RWPE2 (cell line): ENCODE data around the gene NOP53.
A peak's percentile ranks its signal among the peaks of the same experiment; 100 is the strongest.

Experiments used
- ATAC-seq: fragments of 200-7000 bp; cut with Tn5 transposase; 3 replicates; pipeline ENCODE4 v1.9.1; 2021; ENCODE audit warnings: low read depth
- DNase-seq: peaks from one replicate; pipeline ENCODE4 v3.0.0-alpha.2; 2020; ENCODE audit warnings: low spot score
- H3K27ac ChIP-seq: fragments of 450-650 bp; 2 replicates; pipeline ENCODE4 v1.5.1; 2017; ENCODE audit warnings: mild to moderate bottlenecking; ENCODE audit not compliant: poor library complexity, severe bottlenecking
- H3K27me3 ChIP-seq: fragments of 250-450 bp; sonication (Bioruptor Pico); 2 replicates; pipeline ENCODE4 v1.5.1; 2021; ENCODE audit warnings: mild to moderate bottlenecking, moderate library complexity; ENCODE audit not compliant: insufficient read depth, poor library complexity, severe bottlenecking
- H3K36me3 ChIP-seq: fragments of 250-450 bp; sonication (Bioruptor Pico); 2 replicates; pipeline ENCODE4 v1.5.1; 2020; ENCODE audit warnings: low read depth, mild to moderate bottlenecking, moderate library complexity
- H3K4me1 ChIP-seq: fragments of 250-450 bp; sonication (Bioruptor Pico); 2 replicates; pipeline ENCODE4 v1.5.1; 2021; ENCODE audit warnings: mild to moderate bottlenecking, moderate library complexity; ENCODE audit not compliant: insufficient read depth, poor library complexity, severe bottlenecking
- H3K4me3 ChIP-seq: fragments of 250-450 bp; sonication (Bioruptor Pico); 2 replicates; pipeline ENCODE4 v1.5.1; 2021; ENCODE audit warnings: mild to moderate bottlenecking, moderate library complexity; ENCODE audit not compliant: severe bottlenecking
- H3K9me3 ChIP-seq: fragments of 250-450 bp; sonication (Bioruptor Pico); 2 replicates; pipeline ENCODE4 v1.5.1; 2021; ENCODE audit warnings: mild to moderate bottlenecking, moderate library complexity; ENCODE audit not compliant: severe bottlenecking
- CTCF ChIP-seq: fragments of 450-650 bp; IDR thresholded peaks from one replicate; pipeline ENCODE4 v1.5.1; 2017; ENCODE audit warnings: mild to moderate bottlenecking, moderate library complexity; ENCODE audit not compliant: poor library complexity, severe bottlenecking

NOP53 gene

GRCh38 chr19:47745010-47745901 lies at the start of gene NOP53:
Gene NOP53 (plus strand): TSS chr19:47745546. CDS start chr19:47745560, 14 bp downstream.
- TF ChIP-seq CTCF: no peak
- peaks cover 26% of the 10 kb centered on the region for H3K4me1 ChIP-seq
- peak; percentile 65 for ATAC-seq

GRCh38 chr19:47696635-47697034 lies 48.7 kb upstream of the NOP53 start:
- ATAC-seq: no peak
- Histone ChIP-seq H3K36me3 (peaks cover 31% of the 10 kb centered on the region), H3K4me3 (no peak overlapping the region), H3K4me1 (no peaks in the 10 kb centered on the region), H3K9me3 (no peaks in the 10 kb centered on the region), H3K27ac (no peak overlapping the region), H3K27me3 (no peaks in the 10 kb centered on the region)
- no peak for TF ChIP-seq CTCF
- no peak for DNase-seq

More at GRCh38 chr19:47745010-47745901, at the start of gene NOP53:
- Histone ChIP-seq H3K4me3 (peak within 1 kb of the TSS; percentile 90), H3K27ac (peak within 1 kb of the TSS; percentile 86), H3K27me3 (no peaks in the 10 kb centered on the region), H3K36me3 (peaks cover 64% of the 10 kb centered on the region), H3K9me3 (no peaks in the 10 kb centered on the region)
- peak; percentile 87 for DNase-seq

- peak; percentile 91 for TF ChIP-seq CTCF
- H3K4me1 ChIP-seq: no peaks in the 10 kb centered on the region
- peaks cover 25% of the 10 kb centered on the region for H3K36me3 ChIP-seq
- H3K27ac ChIP-seq: no peak overlapping the region
- peak; percentile 64 for ATAC-seq
- no peaks in the 10 kb centered on the region for H3K27me3 ChIP-seq
- H3K4me3 ChIP-seq: no peak overlapping the region
- no peaks in the 10 kb centered on the region for H3K9me3 ChIP-seq
- no peak for DNase-seq
These were observed 47.3 kb upstream of the NOP53 start for GRCh38 chr19:47697863-47698609.

GRCh38 chr19:47698631-47699359 lies 46.6 kb upstream of the NOP53 start:
- TF ChIP-seq CTCF: no peak

More at GRCh38 chr19:47698631-47699359, 46.6 kb upstream of the NOP53 start:
- Histone ChIP-seq H3K27me3 (no peaks in the 10 kb centered on the region), H3K27ac (no peak overlapping the region), H3K4me1 (no peaks in the 10 kb centered on the region), H3K4me3 (no peak overlapping the region), H3K36me3 (peaks cover 28% of the 10 kb centered on the region), H3K9me3 (no peaks in the 10 kb centered on the region)
- DNase-seq: peak; percentile 60
- ATAC-seq: no peak
